Measurements from ENCODE around the gene STK10. TPM values are rescaled to one million over a fixed set of nuclear protein-coding genes. Genes with fewer than 3 reads are reported as not detected.

The STK10 gene
- total and polyA plus RNA-seq, 2 of the 8 experiments (the other 6 are each of a cell fraction or from before 2014, with no cell fraction given), result 10.5 to 21.4 TPM

DNA sequence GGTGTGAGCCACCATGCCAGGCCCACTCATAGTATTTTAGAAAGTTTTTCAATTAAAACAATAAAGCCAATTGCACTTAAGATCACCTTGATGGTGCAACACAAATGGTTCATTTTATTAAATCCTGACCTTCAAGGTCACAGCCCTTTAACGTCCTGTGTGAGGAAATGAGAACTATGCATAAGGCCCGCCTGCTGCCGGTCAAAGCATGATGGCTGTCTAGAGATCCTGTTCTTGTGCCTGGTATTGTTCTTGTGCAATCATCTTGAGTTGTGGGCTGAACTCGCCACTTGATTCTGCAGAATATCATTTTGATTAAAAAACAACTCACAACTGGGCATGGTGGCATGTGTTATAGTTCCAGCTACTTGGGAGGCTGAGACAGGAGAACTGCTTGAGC, 137.9 kb downstream of the STK10 start (continued):
- TF ChIP-seq KDM1A (IDR thresholded peaks at IDR 0.05; ENCODE audit: borderline replicate concordance, low read length), result no peak
- no peak for TF ChIP-seq RNF2 (IDR thresholded peaks at IDR 0.05; ENCODE audit: borderline replicate concordance, low read depth, low read length, missing control alignments, poor library complexity, severe bottlenecking)
- no peak for TF ChIP-seq MAX (IDR thresholded peaks at IDR 0.05)
- no peak for TF ChIP-seq EP300 (IDR thresholded peaks at IDR 0.05; ENCODE audit: borderline replicate concordance in 1 of 2, low read depth in 2 of 2, low read length in 2 of 2)

Data from H1 (cell line).